Right atrium auricular region (tissue), 2 donors: Measurements from ENCODE around the gene KDM2B. TPM values are rescaled to one million over a fixed set of nuclear protein-coding genes. Genes with fewer than 3 reads are reported as not detected.

Experiments used
- DNase-seq: peaks from one replicate; pipeline ENCODE4 v3.0.0-alpha.2; 2019; ENCODE audit warnings: low spot score
- H3K27ac ChIP-seq, 2 donors: fragments of 200-600 bp; sonication (generic); 1 replicate in 1 of 2; 2 replicates in 1 of 2; pipeline ENCODE4 v1.5.1; 2016 to 2019
- H3K27me3 ChIP-seq, 2 donors: fragments of 200-600 bp; sonication (generic); one replicate each; pipeline versions ENCODE4 v1.5.1 to v1.6.0; 2017 to 2019
- H3K36me3 ChIP-seq: fragments of 200-600 bp; sonication (generic); one replicate; pipeline ENCODE4 v1.5.1; 2016
- H3K4me1 ChIP-seq, 2 donors: fragments of 200-600 bp; sonication (generic); one replicate each; pipeline versions ENCODE4 v1.5.1 to v1.6.0; 2017 to 2019
- H3K4me3 ChIP-seq, 2 donors: fragments of 200-600 bp; sonication (generic); 1 replicate in 1 of 2; 2 replicates in 1 of 2; pipeline ENCODE4 v1.5.1; 2017 to 2019; ENCODE audit warnings: mild to moderate bottlenecking in 1 of 2, moderate library complexity in 1 of 2
- H3K9me3 ChIP-seq, 2 donors: fragments of 200-600 bp; sonication (generic); one replicate each; pipeline ENCODE4 v1.5.1; 2019
- total RNA-seq, 2 donors: library from RNA; depleted of rRNA; stranded (reverse); fragments of >200 nt; gene quantifications; one replicate each; pipeline ENCODE4 v1.1.0, GENCODE V29; 2016
- TF ChIP-seq, protein P1 (sequence below), 2 donors: fragments of 200-600 bp; sonication (generic); IDR thresholded peaks; one replicate each; pipeline ENCODE4 v1.5.1; 2019; ENCODE audit warnings: antibody characterized with exemption in 2 of 2

Gene KDM2B
- total RNA-seq, 2 donors from 2014 or later = 9.5 to 10.8 TPM

GRCh38 chr12:121574025-121574424 is 6.8 kb downstream of the KDM2B start:
- H3K27ac ChIP-seq = no peak overlapping the region
- H3K36me3 ChIP-seq = peaks cover 7% of the 10 kb centered on the region
- peaks cover 0 to 43% of the 10 kb centered on the region in 2 donors for H3K4me1 ChIP-seq

DNA sequence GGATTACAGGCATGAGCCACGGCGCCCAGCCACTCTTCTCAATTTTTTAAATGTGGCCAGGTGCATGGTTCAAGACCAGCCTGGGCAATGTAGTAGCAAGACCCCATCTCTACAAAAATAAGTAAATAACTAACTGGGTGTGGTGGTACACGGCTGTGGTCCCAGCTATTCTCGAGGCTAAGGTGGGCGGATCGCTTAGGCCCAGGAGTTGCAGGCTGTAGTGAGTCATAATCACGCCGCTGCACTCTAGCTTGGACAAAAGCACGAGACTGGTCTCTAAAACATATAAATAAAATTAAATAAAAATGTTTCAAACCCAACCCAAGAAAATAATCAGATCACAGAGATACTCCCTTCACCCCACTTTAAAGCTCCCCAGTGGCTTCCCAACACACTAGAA is 8.9 kb downstream of the KDM2B start:
- Histone ChIP-seq H3K27ac (no peak overlapping the region), H3K4me3 (no peak overlapping the region), H3K9me3 (no peaks in the 10 kb centered on the region), H3K27me3 (no peaks in the 10 kb centered on the region), H3K36me3 (peaks cover 7% of the 10 kb centered on the region), H3K4me1 (peaks cover 0 to 27% of the 10 kb centered on the region in 2 donors)
- no peak for DNase-seq
- TF ChIP-seq, protein P1, sequence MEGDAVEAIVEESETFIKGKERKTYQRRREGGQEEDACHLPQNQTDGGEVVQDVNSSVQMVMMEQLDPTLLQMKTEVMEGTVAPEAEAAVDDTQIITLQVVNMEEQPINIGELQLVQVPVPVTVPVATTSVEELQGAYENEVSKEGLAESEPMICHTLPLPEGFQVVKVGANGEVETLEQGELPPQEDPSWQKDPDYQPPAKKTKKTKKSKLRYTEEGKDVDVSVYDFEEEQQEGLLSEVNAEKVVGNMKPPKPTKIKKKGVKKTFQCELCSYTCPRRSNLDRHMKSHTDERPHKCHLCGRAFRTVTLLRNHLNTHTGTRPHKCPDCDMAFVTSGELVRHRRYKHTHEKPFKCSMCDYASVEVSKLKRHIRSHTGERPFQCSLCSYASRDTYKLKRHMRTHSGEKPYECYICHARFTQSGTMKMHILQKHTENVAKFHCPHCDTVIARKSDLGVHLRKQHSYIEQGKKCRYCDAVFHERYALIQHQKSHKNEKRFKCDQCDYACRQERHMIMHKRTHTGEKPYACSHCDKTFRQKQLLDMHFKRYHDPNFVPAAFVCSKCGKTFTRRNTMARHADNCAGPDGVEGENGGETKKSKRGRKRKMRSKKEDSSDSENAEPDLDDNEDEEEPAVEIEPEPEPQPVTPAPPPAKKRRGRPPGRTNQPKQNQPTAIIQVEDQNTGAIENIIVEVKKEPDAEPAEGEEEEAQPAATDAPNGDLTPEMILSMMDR (IDR thresholded peaks at IDR 0.05) = no peak

More at GRCh38 chr12:121574025-121574424, 6.8 kb downstream of the KDM2B start:
- no peaks in the 10 kb centered on the region for H3K9me3 ChIP-seq
- no peaks in the 10 kb centered on the region for H3K27me3 ChIP-seq
- no peak for DNase-seq
- TF ChIP-seq, protein P1 (IDR thresholded peaks at IDR 0.05) = no peak
- H3K4me3 ChIP-seq = no peak overlapping the region

DNA sequence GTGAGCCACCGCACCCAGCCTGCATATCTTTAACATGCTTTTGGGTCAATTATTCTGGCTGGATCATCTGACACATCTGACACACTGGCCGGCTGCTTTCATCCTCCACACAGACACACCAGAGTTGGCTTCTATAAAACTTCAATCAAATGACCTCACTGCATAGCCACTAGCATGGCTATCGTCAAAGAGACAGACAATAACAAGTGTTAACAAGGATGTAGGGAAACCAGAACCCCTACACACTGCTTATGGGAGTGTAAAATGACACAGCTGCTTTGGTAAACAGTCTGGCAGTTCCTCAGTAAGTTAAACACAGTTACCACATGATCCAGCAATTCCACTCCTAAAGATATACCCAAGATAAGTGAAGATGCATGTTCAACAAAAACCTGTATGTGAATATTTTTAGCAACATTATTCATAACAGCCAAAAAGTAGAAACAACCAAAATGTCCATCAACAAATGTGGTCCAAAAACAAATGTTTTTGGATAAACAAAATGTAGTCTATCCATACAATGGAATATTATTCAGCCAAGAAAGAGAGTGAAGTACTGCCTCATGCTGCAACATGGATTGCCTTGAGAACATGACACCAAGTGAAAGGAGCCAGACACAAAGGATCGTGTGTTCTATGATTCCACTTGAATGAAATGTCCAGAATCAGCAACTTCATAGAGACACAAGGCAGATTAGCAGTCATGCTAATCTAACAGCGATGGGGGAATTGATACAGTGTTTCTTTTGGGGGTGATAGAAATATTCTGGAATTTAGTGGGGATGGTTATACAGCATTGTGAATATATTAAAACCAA is 10.1 kb downstream of the KDM2B start:
- Histone ChIP-seq H3K9me3 (no peaks in the 10 kb centered on the region), H3K27ac (no peak overlapping the region), H3K4me3 (no peak overlapping the region), H3K27me3 (no peaks in the 10 kb centered on the region), H3K36me3 (peaks cover 7% of the 10 kb centered on the region), H3K4me1 (peaks cover 0 to 18% of the 10 kb centered on the region in 2 donors)
- TF ChIP-seq, protein P1 (IDR thresholded peaks at IDR 0.05) = no peak
- DNase-seq = no peak

DNA sequence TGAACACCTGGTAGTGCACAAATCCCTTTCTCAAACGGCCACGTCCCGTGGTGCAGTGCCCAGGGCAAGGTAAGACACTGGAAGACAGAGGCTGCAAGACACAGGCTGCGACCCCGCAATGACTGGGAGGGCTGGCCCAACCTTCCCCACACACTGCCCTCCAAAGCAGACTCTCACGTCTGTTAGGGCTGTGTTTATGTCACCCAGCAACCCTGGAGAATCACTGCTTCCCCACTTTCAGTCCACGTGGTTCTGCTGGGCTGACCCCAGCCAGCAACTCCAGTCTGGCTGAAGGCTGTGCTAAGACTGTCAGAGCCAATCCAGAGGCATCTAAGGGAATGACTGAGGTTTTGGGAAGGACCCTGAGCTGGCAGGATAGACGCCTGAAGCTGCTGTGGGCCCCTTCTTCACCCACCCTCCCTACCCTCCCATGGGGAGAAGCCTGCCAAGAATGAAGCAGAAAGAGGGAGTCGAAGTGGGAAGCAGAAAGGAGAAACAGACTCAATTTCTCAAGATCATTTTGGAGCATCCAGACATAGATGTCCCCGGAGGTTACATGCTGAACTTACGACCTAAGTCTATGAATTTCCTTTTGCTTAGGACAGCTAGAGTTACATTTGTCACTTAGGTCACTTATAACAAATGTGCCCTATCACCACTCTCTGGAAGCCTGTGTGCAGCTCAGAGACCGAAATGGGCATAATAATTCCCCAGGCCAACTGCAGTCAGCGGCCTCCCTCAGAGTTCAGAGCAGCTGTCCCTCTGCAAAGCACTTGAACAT is 11.7 kb downstream of the KDM2B start:
- peak; percentile 63 for DNase-seq
- no peaks in the 10 kb centered on the region for H3K9me3 ChIP-seq
- H3K27ac ChIP-seq = peak overlapping the region; percentile 18 to 61
- peak overlapping the region in 1 of 2 donors; percentile 5 for H3K4me3 ChIP-seq
- no peaks in the 10 kb centered on the region for H3K27me3 ChIP-seq
- no peaks in the 10 kb centered on the region for H3K36me3 ChIP-seq
- H3K4me1 ChIP-seq = peaks cover 0 to 18% of the 10 kb centered on the region in 2 donors
- TF ChIP-seq, protein P1 (IDR thresholded peaks at IDR 0.05) = no peak

- H3K4me1 ChIP-seq = peaks cover 0 to 18% of the 10 kb centered on the region in 2 donors
- H3K36me3 ChIP-seq = no peaks in the 10 kb centered on the region
- TF ChIP-seq, protein P1 (IDR thresholded peaks at IDR 0.05) = no peak
- peak overlapping the region in 1 of 2 donors; percentile 5 for H3K4me3 ChIP-seq
- H3K27me3 ChIP-seq = no peaks in the 10 kb centered on the region
- DNase-seq = no peak
- no peaks in the 10 kb centered on the region for H3K9me3 ChIP-seq
- H3K27ac ChIP-seq = peak overlapping the region in 1 of 2 donors; percentile 61
Observed at GRCh38 chr12:121568518-121568917, 12.3 kb downstream of the KDM2B start.
